Tibial nerve (tissue), 4 donors: ENCODE measurements around the gene LPIN1.

Experiments used
- EP300 ChIP-seq, 2 donors: sonication (generic); formaldehyde crosslinking; IDR thresholded peaks; one replicate each; pipeline ENCODE4 v1.6.1; 2017; ENCODE audit warnings: antibody characterized with exemption in 2 of 2, mild to moderate bottlenecking in 1 of 2
- POLR2A ChIP-seq, 2 donors: fragments of 450-650 bp; IDR thresholded peaks; one replicate each; pipeline ENCODE4 v1.6.1; 2017; ENCODE audit warnings: antibody characterized with exemption in 2 of 2, mild to moderate bottlenecking in 2 of 2, moderate library complexity in 2 of 2
- TF ChIP-seq, protein P1 (sequence below), 5 experiments: fragments of 200-600 bp in 3 of 5; fragments of 450-650 bp in 2 of 5; sonication (generic) in 3 of 5; IDR thresholded peaks; one replicate each; pipeline ENCODE4 v1.5.1; 2016 to 2019; ENCODE audit warnings: antibody characterized with exemption in 5 of 5, mild to moderate bottlenecking in 3 of 5, moderate library complexity in 2 of 5

DNA sequence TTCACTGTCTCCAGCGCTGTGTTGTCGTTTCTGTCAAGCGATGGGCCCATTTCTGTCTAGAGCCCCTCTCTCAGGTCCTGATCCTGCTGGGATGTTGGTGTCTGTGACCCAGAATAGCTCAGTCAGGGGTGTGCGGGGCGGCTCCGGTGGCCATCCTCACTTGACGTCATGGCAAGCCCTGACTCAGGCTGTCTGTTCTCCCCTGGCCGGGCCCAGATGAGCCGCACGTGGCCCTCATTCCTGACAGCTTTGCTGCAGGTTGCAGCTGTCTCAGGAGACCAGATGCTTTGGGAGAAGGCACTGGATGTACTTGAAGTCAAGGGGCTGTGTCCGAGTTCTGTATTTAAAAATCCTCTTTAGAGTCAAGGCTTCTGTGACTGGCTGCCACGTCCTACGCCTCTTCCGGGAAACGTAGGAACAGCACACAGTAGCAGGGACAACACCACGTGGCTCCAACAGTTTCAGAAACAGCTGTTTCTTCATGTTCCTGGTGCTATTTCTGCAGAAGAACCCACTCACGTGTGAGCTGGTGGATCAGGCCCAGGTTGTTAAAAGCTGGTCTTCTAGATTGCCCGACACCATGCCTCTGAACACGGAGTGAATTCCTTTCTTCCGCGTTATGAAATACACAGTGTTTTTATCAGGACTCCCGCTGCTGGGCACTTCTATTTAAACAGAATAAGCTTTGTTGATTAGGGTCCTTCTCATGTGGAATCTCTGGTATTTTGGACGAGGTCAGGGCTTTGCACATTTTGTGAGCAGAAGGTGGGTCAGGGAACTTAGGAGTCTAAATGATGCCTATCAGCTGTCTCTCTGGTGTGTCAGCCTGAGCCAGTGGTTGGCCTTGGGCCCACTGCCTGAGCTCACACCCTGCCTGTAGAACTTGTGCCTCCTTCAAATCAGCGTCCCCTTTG is 48.2 kb upstream of the LPIN1 start:
- TF ChIP-seq, protein P1, sequence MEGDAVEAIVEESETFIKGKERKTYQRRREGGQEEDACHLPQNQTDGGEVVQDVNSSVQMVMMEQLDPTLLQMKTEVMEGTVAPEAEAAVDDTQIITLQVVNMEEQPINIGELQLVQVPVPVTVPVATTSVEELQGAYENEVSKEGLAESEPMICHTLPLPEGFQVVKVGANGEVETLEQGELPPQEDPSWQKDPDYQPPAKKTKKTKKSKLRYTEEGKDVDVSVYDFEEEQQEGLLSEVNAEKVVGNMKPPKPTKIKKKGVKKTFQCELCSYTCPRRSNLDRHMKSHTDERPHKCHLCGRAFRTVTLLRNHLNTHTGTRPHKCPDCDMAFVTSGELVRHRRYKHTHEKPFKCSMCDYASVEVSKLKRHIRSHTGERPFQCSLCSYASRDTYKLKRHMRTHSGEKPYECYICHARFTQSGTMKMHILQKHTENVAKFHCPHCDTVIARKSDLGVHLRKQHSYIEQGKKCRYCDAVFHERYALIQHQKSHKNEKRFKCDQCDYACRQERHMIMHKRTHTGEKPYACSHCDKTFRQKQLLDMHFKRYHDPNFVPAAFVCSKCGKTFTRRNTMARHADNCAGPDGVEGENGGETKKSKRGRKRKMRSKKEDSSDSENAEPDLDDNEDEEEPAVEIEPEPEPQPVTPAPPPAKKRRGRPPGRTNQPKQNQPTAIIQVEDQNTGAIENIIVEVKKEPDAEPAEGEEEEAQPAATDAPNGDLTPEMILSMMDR (IDR thresholded peaks at IDR 0.05) = peak in 3 of 5 experiments; percentile 20 to 38 (median 25)
- TF ChIP-seq EP300 (IDR thresholded peaks at IDR 0.05) = peak; percentile 83 to 95
- TF ChIP-seq POLR2A (IDR thresholded peaks at IDR 0.05) = peak in 1 of 2 donors; percentile 23
